Duodenal mucosa (tissue), 2 donors: ENCODE results near the gene TTN.

Source experiments
- H3K27ac ChIP-seq: one replicate; pipeline ENCODE4 v1.7.0; 2013; ENCODE audit warnings: low read depth, low read length
- H3K27me3 ChIP-seq, 2 donors: one replicate each; pipeline ENCODE4 v1.7.0; 2013; ENCODE audit warnings: low read length in 2 of 2, control low read depth in 1 of 2; ENCODE audit not compliant: insufficient read depth in 2 of 2, control insufficient read depth in 1 of 2
- H3K36me3 ChIP-seq, 2 donors: one replicate each; pipeline ENCODE4 v1.7.0; 2013; ENCODE audit warnings: low read length in 2 of 2, control low read depth in 1 of 2; ENCODE audit not compliant: insufficient read depth in 2 of 2, control insufficient read depth in 1 of 2
- H3K4me1 ChIP-seq, 2 donors: one replicate each; pipeline ENCODE4 v1.7.0; 2013; ENCODE audit warnings: low read length in 2 of 2, control low read depth in 1 of 2; ENCODE audit not compliant: insufficient read depth in 2 of 2, control insufficient read depth in 1 of 2
- H3K4me3 ChIP-seq, 2 donors: one replicate each; pipeline ENCODE4 v1.7.0; 2013; ENCODE audit warnings: low read length in 2 of 2, low read depth in 1 of 2
- H3K9ac ChIP-seq, 2 donors: one replicate each; pipeline ENCODE4 v1.7.0; 2013; ENCODE audit warnings: low read length in 2 of 2, low read depth in 1 of 2
- H3K9me3 ChIP-seq, 2 donors: one replicate each; pipeline ENCODE4 v1.7.0; 2013; ENCODE audit warnings: low read length in 2 of 2, control low read depth in 1 of 2; ENCODE audit not compliant: control insufficient read depth in 1 of 2

The TTN gene

DNA sequence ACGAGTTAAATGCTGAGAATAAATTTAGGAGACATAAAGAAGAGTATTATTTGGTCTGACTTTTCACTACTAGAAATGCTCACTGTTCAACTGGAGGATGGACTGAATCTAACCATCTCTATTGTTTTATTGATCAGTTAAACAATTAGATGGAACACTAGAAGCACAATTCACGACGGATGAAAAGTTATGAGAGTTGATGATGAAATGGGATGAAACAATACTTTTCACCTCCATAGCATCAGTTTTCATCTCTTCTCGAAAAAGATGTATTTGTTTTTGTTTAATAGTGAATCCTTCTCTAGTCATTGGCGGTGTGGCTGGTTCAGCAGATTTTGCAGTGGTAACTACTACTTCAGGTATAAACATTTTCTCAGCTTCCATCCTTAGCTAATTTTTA lies 19.3 kb downstream of the TTN start:
- no peaks in the 10 kb centered on the region for H3K4me1 ChIP-seq
- H3K4me3 ChIP-seq: no peak overlapping the region
- no peaks in the 10 kb centered on the region for H3K9me3 ChIP-seq
- H3K27me3 ChIP-seq: no peaks in the 10 kb centered on the region
- no peak overlapping the region for H3K9ac ChIP-seq
- H3K27ac ChIP-seq: no peak overlapping the region
- no peaks in the 10 kb centered on the region for H3K36me3 ChIP-seq

DNA sequence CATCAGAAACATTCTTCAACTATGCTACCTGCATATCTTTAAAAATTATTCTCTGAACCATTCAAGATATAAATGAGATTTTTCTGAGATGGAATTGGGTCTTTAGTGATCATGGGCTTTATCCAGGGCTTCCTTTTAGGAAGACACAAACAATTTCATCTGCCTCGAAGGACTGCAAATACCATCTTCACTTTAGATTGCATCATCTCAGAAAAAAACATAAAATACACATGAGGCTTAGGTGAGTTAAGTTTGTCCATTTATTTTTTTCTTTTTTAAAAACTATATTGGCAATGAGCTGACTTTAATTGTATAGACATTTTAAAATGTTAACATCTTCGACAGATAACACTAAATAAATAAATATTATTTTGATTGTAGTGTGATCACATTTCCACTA lies 20.1 kb downstream of the TTN start:
- no peak overlapping the region for H3K9ac ChIP-seq
- H3K27me3 ChIP-seq: no peaks in the 10 kb centered on the region
- H3K9me3 ChIP-seq: no peaks in the 10 kb centered on the region
- H3K4me1 ChIP-seq: no peaks in the 10 kb centered on the region
- no peak overlapping the region for H3K4me3 ChIP-seq
- no peak overlapping the region for H3K27ac ChIP-seq
- no peaks in the 10 kb centered on the region for H3K36me3 ChIP-seq

DNA sequence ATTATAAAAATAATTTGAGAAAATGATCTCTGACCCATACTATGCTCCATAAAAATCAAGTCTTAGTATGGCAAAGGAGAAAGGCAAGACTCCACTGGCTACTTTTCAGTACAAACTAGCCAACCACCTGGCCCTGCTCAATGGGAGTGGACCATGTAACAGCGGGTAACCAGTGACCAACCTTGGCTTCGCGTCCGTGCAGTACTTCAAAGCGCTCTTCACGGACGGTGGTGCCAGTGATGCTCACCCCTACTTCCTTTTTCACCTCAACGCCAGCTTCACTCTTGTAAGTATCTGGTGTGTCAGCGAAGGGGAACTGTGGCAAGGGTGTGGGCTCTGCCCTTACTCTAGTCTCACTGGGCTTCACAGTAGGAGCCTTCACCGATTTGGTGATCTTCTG lies 23.3 kb downstream of the TTN start:
- no peaks in the 10 kb centered on the region for H3K9me3 ChIP-seq
- no peaks in the 10 kb centered on the region for H3K4me1 ChIP-seq
- H3K4me3 ChIP-seq: no peak overlapping the region
- H3K27me3 ChIP-seq: no peaks in the 10 kb centered on the region
- no peaks in the 10 kb centered on the region for H3K36me3 ChIP-seq
- H3K27ac ChIP-seq: no peak overlapping the region
- H3K9ac ChIP-seq: no peak overlapping the region

DNA sequence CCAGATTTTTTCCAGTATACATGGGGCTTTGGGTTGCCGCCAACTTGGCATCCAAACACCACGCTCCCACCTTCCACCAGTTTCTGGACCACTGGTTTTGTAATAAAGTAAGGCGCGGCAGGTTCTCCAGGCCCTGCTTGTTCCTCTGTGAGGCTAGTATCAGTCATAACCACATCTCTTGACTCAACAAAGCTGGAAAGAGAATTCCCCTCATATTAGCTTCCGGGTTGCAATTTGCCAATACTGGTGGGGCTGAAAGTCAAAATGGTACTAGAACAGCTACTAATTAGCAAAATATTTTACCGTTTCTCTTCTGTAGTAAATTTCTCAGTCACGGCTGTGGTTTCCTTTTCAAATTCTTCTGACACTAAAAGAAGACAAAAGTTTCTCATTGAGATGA lies 25.0 kb downstream of the TTN start:
- Histone ChIP-seq H3K4me3 (no peak overlapping the region), H3K4me1 (no peaks in the 10 kb centered on the region), H3K27me3 (no peaks in the 10 kb centered on the region), H3K9me3 (no peaks in the 10 kb centered on the region), H3K9ac (no peak overlapping the region), H3K27ac (no peak overlapping the region), H3K36me3 (no peaks in the 10 kb centered on the region)

DNA sequence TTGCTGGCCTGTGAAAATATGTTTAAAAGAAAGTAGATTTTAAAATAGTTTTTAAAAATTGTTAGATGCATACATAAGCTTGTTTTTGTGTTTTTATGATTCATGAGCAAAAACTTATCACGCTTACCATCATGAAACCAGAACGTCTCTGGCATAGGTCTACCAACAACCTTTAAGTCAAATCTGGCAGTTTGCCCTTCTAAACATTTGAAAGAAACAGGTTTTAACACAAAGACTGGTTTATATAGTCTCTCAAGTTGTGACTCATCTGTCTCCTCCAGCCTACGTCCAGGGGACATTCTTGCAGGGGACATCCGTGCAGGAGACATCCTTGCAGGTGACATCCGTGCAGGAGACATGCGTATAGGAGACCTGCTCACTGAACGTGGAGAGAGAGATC lies 29.6 kb downstream of the TTN start:
- no peak overlapping the region for H3K4me3 ChIP-seq
- no peaks in the 10 kb centered on the region for H3K36me3 ChIP-seq
- no peak overlapping the region for H3K27ac ChIP-seq
- H3K27me3 ChIP-seq: no peaks in the 10 kb centered on the region
- no peaks in the 10 kb centered on the region for H3K4me1 ChIP-seq
- no peaks in the 10 kb centered on the region for H3K9me3 ChIP-seq
- H3K9ac ChIP-seq: no peak overlapping the region

DNA sequence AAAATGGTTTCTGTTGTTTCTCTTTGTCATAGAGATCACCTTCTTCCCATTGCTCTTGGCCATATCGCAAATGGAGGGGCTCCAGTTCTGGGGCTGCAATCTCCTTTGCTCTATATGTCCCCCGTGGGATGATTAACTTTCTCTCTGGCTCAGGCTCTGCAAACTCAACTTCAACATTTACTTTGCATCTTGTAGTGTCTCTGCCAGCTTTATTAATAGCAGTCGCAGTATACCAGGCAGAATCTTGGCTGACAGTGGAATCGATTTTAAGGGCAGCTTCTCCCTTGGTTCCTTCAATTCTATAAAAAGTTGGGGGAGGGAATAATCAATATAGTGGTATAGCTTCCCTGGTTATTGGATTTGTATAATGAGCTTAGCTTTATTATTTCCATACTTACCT lies 30.5 kb downstream of the TTN start:
- Histone ChIP-seq H3K27me3 (no peaks in the 10 kb centered on the region), H3K4me1 (no peaks in the 10 kb centered on the region), H3K9me3 (no peaks in the 10 kb centered on the region), H3K9ac (no peak overlapping the region), H3K4me3 (no peak overlapping the region), H3K27ac (no peak overlapping the region), H3K36me3 (no peaks in the 10 kb centered on the region)

DNA sequence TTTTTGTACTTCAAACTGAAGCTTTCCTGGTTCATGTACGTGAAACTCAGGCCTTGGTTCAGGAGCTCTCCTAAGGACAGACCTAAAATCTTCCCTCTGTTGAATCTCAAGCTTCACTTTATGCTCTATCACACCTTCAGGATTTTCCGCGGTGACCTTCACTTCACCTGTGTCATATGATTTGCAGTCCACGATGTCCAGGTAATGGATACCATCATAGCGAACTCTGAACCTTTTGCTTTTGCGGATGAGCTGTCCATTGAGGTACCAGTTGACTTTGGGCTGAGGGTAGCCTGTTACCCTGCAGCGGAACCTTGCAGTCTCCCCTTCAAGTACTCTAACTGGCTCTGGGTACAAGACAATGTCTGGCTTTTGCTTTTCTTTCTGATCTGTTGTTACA lies 31.2 kb downstream of the TTN start:
- no peaks in the 10 kb centered on the region for H3K4me1 ChIP-seq
- H3K27me3 ChIP-seq: no peaks in the 10 kb centered on the region
- no peaks in the 10 kb centered on the region for H3K36me3 ChIP-seq
- H3K9me3 ChIP-seq: no peaks in the 10 kb centered on the region
- no peak overlapping the region for H3K27ac ChIP-seq
- no peak overlapping the region for H3K9ac ChIP-seq
- H3K4me3 ChIP-seq: no peak overlapping the region

DNA sequence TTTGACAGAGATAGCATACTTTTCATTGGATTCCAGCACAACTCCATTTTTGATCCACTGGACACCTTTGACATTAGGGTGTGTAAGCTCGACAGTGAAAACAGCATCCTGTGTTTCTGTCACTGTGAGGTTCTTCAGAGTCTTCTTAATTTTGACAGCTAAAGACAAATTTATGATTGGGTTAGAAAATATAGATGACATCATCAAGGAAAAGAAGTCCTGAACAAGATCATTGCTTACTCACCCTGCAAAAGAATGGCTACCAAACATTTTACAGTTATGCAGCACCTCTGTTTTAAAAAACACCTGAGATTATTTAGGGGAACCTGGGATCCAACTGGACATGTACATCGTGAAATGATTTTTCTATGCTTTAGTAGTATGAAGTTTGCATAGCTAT lies 36.7 kb downstream of the TTN start:
- Histone ChIP-seq H3K9ac (no peak overlapping the region), H3K9me3 (no peaks in the 10 kb centered on the region), H3K36me3 (no peaks in the 10 kb centered on the region), H3K4me3 (no peak overlapping the region), H3K27ac (no peak overlapping the region), H3K4me1 (no peaks in the 10 kb centered on the region), H3K27me3 (no peaks in the 10 kb centered on the region)

DNA sequence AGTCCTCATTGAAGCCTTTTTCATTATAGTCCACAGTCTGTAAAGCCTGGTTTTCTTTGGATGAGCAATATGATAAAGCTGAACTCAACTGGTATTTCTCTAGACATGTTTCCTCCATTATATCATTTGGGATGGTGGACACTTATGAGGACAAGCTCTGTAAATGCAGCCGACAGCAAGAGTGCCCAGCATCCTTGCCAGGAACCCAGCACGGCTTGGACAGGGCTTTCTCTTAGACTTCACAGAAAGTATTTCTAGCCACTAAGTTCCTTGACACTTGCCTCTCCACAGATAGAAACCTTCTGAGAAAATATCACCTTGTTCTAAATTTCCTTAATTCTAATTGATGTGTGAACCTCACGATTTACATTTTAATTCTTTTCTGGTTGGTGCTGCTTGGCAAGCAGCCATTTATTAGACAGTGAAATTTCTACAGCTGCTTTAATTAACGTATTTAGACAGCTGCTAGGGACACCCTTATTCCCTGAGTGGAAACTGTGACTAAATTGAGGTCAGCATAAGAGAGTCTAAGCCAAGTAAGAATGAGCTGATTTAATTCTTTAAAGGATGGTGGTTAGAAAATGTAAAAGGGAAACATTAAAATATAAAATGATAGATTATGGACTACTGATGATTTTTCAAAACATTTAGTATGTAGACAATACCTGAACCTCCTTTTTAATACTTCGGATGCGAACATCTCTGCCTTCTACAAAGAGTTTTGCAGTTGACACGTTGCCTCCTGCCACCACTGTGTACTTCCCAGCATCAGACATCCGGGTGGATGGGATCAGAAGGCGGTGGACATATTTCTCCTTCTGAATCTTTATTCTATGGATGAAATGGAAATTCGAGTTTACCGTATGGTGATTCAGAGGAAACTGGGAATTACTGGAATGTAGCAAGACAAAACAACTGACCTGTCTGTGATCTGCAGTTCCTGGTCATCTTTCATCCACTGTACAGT lies 39.8 kb downstream of the TTN start:
- no peaks in the 10 kb centered on the region for H3K4me1 ChIP-seq
- H3K9ac ChIP-seq: no peak overlapping the region
- H3K27ac ChIP-seq: no peak overlapping the region
- no peaks in the 10 kb centered on the region for H3K36me3 ChIP-seq
- no peak overlapping the region for H3K4me3 ChIP-seq
- H3K9me3 ChIP-seq: no peaks in the 10 kb centered on the region
- no peaks in the 10 kb centered on the region for H3K27me3 ChIP-seq

DNA sequence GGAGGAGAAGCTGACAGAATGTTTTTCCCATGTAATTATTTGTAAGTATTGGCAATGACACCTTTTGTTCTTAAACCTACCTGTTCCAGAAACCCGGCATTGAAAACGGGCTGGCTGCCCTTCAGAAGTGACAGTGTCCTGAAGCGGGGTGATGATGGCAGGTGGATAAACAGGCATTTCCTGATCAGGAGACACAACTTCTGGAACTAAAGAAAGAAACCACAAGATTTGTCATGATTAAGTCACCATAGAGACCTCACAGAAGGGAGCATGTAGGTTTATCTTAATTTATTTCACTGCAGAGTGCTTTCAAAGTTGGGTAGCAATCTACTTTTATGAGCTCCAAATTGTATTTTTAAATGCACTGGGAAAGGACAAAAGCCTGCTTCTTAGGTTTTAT lies 43.1 kb downstream of the TTN start:
- no peaks in the 10 kb centered on the region for H3K9me3 ChIP-seq
- H3K4me3 ChIP-seq: no peak overlapping the region
- no peaks in the 10 kb centered on the region for H3K4me1 ChIP-seq
- H3K9ac ChIP-seq: no peak overlapping the region
- H3K27ac ChIP-seq: no peak overlapping the region
- H3K27me3 ChIP-seq: no peaks in the 10 kb centered on the region
- no peaks in the 10 kb centered on the region for H3K36me3 ChIP-seq
